ENCODE results near the gene PAF1.

The PAF1 gene

GRCh38 chr19:39336483-39336882, 54.4 kb downstream of the PAF1 start:
- FAIRE-seq (no peak), DNase-seq (ENCODE audit: insufficient read length, low spot score) (no peak)
- TF ChIP-seq CTCF (IDR thresholded peaks at IDR 0.05; ENCODE audit: insufficient read depth, missing control alignments): no peak

Data from D721Med (cell line).